Measurements from ENCODE around the gene EPX.
"Not testable (repeated sequence)": the region's sequence is repeated elsewhere in the genome, so short reads cannot be mapped to it uniquely, and the experiment has no call there.

The EPX gene, protein sequence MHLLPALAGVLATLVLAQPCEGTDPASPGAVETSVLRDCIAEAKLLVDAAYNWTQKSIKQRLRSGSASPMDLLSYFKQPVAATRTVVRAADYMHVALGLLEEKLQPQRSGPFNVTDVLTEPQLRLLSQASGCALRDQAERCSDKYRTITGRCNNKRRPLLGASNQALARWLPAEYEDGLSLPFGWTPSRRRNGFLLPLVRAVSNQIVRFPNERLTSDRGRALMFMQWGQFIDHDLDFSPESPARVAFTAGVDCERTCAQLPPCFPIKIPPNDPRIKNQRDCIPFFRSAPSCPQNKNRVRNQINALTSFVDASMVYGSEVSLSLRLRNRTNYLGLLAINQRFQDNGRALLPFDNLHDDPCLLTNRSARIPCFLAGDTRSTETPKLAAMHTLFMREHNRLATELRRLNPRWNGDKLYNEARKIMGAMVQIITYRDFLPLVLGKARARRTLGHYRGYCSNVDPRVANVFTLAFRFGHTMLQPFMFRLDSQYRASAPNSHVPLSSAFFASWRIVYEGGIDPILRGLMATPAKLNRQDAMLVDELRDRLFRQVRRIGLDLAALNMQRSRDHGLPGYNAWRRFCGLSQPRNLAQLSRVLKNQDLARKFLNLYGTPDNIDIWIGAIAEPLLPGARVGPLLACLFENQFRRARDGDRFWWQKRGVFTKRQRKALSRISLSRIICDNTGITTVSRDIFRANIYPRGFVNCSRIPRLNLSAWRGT

DNA sequence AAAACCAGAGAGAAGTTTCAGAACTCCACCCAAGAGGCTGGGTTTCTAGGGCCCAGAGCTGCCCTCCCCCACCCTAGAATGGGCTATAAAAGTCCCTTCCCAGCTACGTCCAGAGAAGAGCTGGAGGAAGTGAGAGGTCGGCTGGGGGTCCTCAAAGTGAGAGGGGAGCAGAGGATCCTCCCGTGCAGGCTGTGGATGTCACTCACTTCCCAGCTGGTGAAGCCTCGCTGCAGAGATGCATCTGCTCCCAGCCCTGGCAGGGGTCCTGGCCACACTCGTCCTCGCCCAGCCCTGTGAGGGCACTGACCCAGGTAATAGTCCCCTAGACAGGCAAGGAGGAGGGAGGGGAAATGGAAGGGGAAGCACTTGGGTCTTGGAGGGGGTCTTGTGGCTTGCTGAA is at the start of gene EPX:
Gene EPX, plus strand, starts transcription at position 115 of the 400 bp plus-strand sequence. Its CDS starts 121 bp downstream, at position 236.
- no peak for DNase-seq (ENCODE audit: low read depth)

DNA sequence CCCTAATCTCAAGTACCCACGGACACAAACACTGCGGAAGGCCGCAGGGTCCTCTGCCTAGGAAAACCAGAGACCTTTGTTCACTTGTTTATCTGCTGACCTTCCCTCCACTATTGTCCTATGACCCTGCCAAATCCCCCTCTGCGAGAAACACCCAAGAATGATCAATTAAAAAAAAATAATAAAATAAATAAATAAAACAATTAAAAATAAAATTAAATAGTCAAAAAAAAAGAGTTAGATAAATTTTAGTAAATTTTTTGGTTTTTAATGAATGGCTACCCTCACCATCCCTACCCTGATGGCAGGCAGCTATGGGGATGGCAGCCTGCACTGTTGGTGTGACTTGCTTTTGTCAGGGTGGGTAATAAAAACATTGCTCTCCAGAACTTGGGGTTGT is 49.2 kb upstream of the EPX start:
- not testable (repeated sequence) for DNase-seq (ENCODE audit: low read depth)

DNA sequence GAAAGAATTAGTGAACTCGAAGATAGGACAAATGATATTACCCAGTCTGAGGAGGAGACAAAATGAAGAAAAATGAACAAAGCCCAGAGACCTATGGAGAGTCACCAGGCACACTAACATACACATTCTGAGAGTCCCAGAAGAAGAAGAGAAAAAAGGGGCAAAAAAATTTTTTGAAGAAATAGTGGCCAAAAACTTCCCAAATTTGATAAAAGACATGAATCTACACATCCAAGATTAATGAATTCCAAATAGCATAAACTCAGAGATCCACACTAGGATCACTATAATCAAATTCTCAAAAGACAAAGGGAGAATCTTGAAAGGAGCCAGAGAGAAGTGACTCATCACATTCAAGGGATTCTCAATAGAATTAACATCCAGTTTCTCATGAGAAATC is 47.7 kb upstream of the EPX start:
- no peak for DNase-seq (ENCODE audit: low read depth)

DNA sequence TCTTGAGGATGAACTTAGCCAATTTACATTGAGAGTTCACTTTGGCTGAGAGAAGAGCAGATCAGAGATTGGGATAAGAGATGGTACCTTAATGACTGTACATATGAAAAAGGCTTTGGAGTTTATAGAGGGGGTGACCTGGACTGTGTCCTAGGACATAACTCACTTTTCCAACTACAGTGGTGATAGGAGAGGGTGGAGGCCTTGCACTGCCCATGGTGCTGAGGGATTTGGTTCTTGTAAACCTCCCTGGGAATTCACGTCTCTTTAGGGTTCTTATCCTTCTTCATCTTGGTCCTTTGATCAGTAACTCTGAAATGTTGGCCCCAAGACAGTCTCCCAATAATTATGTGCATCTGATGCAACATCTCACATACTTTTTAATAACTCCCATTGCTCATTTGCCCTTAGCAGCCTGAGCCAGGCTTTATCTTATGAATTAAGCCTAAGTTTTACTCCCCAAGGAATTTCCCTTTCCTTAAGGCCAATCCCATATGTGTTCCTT is 44.5 kb upstream of the EPX start, which contains the start of gene OR4D1:
Gene OR4D1, plus strand, starts transcription at position 455 of the 505 bp plus-strand sequence. CDS start 6,770 bp downstream, outside the sequence.
- no peak for DNase-seq (ENCODE audit: low read depth)

DNA sequence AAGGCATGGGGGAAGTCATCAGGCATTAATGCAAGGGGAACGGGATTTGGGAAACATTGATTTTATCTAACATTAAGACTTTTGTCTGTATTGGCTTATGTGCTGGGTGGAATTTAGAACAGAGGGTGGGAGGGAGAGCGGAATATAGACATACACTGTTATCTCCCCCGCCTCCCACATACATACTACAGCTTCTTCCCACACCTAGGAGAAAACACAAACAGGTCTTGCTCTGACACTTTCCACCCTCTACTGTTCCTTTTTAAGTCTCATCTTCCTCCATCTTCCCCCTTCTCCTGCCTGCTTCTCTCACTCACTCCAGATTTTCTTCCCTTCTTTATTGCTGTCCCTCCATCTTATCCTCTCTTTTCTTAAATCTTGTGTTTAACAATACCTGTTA is 43.9 kb upstream of the EPX start:
- no peak for DNase-seq (ENCODE audit: low read depth)

DNA sequence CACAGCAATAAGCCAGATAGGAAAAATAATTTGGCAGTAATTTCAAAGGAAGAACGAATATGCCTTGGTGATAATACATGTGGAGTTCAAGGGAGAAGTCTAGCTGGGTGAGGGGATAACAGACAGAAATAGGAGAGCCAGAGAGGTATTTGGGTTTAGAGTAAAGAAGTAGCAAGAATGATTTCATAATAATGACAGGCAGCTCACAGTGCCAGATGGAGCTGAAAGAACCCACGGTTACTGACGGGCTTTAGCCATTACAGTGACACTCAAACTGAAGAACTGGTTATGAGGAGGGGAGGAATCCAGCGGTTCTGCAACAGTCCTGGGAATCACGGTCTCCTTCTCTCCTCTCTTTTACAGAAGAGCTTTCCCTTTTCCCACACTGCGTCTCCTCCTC is 42.1 kb upstream of the EPX start:
- no peak for DNase-seq (ENCODE audit: low read depth)

DNA sequence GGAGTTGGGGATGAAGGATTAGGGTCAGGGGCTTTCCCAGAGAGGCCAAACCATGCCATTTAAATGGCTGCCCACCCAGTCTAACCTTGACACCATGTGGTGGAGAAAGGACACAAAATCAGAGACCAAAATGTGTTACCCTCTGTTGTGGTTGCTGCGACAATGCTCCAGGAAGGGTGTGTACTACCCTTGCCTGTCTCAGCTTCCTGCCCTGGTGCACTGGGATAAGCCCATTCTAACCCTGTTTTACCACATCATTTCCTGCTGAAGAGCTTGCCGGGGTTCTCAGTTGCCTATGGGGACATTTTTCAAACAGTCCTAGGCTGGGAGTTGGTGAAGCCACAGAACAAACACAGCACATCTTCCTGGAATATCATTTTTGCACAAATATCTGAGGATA is 39.5 kb upstream of the EPX start:
- DNase-seq (ENCODE audit: low read depth) = no peak

DNA sequence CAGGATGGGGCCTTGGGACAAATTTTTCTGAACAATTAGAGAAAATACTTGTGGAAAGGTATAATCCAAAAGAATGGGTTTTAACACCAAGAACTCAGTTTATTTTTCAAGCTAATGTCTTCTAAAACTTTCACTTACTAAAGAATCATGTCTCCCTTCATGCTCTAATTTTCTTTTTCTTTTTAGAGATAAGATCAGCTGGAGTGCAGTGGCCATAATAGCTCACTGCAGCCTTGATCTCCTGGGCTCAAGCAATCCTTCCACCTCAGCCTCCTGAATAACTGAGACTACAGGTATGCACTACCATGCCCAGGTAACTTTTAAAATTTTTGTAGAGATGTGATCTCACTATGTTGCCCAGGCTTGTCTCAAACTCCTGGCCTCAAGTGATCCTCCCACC is 38.9 kb upstream of the EPX start:
- DNase-seq (ENCODE audit: low read depth) = no peak

DNA sequence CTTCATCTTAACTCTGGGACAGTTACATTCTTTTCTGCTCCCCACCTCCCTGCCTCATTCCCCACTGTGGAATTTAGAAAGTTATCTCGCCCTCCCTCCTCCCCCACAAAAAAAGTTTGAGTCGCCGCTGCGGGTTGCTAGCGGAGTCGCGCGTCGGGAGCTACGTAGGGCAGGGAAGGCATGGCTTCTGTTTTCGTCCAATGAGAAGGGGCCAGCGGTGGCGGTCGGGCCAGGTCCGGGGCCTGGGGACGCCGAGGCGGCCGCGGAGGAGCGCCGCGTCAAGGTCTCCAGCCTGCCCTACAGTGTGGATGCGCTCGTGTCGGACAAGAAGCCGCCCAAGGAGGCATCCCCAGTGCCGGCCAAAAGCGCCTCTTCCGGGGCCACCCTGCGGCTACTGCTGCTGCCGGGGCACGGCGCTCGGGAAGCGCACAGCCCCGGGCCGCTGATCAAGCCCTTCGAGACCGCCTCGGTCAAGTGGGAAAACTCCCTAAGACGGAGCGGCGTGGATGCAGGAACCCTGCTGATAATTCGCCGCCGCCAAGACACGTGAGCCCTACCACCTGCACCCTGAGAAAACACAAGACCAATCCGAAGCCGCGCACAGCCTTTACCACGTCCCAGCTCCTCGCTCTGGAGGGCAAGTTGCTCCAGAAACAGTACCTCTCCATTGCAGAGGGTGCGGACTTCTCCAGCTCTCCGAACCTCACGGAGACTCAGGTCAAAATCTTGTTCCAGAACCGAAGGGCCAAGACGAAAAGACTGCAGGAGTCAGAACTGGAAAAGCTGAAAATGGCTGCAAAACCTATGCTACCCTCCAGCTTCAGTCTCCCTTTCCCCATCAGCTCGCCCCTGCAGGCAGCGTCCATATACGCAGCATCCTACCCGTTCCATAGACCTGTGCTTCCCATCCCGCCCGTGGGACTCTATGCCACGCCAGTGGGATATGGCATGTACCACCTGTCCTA is 35.4 kb upstream of the EPX start:
- DNase-seq (ENCODE audit: low read depth) = no peak

DNA sequence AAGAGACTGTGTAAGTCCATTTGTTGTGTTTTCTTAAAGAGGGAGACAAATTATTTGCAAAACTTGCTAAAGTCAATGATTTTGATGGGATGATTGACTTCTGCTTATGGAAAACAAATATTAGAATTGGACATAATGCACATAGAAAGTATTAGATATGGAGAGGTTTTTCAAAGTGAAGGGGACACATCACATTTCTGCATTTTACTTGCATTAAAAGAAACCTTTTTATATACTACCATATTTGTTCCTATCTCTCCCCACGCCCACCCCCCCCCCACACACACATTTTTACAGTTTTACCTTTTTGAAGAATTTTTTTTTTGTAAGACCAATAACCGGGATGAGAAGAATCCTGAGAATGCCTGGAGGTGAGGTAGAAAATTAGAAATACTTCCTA is 34.3 kb upstream of the EPX start:
- no peak for DNase-seq (ENCODE audit: low read depth)

DNA sequence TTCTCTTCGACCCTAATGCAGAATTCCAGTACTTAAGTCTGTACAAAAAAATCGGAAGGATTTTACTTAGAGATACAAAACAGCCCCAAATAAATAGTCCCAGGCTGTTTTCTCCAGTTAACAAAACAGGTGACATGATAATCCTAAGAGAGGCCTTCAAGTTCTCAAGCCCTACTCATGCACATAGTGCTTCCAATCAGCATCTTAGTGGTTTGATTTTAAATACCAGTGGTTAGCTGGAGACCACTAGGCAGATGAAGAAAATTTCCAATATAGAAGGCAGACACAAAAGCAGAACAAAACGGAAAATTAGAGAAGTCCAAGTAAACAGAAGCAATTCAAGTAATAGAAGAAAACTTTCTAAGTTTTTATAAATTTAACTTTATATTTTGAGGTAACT is 31.0 kb upstream of the EPX start:
- no peak for DNase-seq (ENCODE audit: low read depth)

DNA sequence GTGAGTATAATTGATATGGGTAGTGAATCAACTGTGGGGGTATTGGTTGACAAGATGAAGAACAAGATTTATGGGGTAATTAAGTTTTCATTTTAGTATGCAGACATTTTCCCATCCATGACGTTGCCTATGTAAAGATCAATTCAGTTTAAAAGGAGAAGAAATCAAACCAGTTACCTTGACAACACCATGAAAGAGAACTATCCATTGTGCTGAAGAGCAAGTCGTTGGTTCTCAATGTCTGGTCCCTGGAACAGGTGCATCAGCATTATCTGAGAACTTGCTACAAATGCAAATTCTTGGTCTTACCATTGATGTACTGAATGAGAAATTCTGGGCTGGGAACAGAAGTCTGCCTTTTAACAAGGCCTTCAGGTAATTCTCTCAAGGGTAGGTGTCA is 26.5 kb upstream of the EPX start:
- DNase-seq (ENCODE audit: low read depth) = no peak

DNA sequence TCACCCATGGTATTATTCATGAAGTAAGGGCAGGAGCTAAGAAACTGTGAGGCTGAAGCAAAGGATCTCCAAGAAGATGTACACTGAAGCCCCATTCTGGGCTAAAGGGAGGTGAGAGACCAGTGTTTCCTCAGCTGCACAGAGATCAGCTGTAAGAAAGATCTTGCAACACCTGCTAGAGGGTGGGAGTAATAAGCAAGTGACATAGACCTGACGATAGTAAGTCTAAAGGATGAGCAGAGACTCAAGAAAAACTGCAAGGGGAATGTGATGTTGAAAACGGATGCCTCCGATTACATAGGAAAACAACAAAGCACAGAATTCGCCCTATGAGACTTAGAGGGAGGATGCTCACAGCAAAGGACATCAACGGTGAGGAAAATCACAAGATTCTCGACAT is 25.8 kb upstream of the EPX start, which contains the start of gene OR4D2:
Gene OR4D2, plus strand, starts transcription at position 301 of the 400 bp plus-strand sequence. CDS start 2,674 bp downstream, outside the sequence.
- no peak for DNase-seq (ENCODE audit: low read depth)

DNA sequence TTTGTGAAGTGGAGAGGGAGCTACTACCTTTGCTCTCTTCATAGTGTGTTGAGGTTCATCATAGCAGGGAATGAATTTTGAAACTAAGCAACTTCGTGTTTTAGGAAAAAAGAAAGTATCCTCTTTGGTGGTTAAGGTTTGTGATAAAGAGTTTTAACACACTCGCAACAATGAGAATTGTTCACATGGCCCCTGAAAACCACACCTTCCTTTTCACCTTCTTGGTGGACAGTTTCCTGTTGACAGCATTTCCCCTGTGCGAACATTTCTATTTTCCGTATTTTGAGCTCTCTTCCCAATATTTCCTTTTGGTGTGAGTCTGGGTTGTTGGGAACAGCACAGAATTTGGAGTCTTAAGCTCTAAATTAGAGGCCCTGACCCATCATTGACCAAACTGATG is 21.9 kb upstream of the EPX start:
- DNase-seq (ENCODE audit: low read depth) = no peak

DNA sequence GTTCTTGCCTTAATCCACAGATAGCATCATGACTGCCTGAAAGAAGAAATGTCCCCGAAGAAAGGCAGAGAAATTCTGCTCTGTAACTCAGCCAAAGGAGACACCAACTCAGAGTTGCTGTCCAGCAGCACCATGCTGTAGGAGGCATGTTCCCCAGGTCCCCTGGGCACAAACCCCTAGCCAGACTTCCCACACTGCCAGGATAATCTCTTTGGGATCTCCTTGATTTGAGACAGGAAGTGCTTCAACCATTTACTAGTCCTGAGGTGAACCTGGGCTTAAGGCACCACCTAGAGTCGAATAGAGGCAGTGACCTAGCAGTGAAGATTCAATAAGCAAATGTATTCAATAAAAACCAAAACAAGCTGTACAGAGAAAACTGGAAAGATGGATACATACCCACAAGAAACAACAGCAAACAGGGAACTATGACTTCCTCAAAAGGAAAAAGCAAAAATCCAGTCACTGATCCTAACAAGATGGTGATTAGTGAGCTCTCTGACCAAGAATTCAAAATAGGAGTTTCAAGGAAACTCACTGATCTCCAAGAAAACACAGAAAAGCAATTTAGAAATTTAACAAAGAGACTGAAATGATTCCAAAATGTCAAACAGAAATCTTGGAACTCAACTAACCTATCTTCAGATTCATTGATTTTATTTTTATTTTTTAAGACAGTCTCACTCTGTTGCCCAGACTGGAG is 20.0 kb upstream of the EPX start:
- DNase-seq (ENCODE audit: low read depth) = no peak

DNA sequence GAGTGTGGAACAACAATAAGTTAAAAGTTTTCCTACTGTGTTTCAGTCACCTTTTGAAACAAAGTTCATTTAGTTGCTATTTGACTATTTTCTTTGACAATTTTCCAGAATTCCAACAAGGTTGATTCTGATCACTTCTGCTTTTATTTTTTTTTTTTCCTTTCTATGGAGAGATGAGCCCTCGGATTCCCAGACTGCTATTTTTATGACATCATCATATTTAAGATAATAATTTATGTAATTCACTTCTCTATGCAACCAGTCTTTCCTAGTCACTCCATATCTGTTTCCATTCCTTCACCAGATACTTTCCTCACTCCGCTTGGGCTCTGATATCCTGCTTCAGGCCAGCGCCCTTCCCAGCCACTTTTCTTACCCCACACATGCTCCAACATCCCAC is 17.7 kb upstream of the EPX start:
- DNase-seq (ENCODE audit: low read depth) = no peak

DNA sequence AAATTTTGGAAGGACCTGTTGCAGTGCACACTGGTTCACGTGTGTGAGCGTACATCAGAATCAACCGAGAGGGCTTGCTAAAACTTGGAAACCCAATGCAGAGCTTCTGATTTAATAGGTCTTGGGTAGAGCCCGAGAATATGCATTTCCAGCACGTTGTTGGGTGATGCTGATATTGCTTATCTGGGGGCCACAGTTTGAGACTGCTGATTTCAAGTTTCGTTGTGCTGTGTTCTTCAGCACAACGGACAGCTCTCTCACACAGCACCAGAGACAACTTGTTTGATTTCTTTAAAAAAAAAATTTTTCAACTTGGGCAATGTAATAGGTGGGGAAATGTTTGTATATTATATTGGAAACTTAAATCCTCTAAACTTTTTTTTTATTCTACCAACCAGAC is 16.3 kb upstream of the EPX start:
- no peak for DNase-seq (ENCODE audit: low read depth)

DNA sequence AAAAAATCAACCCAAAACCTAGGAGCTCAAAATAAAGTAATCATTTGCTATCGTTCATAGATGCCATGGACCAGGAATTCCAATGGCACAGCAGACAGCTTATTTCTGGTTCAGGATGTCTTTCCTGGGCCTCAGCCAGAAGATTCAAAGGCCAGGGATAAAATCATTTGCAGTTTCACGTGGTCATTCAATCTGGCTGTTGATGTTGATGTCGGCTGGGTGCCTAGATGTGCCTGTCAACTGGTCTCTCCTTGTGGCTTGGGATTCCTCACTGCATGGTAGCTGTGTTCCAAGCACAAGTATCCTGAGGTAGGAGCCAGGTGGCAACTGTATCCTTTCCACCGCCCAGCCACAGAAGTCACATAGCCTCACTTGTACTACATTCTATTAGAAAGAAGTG is 10.7 kb upstream of the EPX start:
- no peak for DNase-seq (ENCODE audit: low read depth)

DNA sequence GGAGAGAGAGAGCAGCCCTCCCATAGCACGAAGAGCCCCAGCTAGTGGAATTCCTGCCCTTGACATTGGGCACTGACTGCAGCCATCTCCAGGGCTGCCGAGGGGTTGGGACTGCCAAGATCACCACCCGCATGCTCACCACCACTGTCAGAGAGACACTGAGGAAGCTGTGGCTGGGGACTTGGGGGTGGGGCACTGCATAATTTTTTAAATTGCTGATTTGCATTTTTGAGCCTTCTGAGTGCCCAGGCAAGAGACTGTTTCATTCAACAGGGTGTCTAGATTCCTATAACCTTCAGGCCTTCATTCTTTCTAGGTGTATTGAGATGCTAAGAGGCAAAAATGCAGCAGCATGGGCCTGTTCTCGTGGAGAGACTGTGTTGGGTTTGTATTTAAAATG is 9.0 kb upstream of the EPX start:
- DNase-seq (ENCODE audit: low read depth) = no peak

DNA sequence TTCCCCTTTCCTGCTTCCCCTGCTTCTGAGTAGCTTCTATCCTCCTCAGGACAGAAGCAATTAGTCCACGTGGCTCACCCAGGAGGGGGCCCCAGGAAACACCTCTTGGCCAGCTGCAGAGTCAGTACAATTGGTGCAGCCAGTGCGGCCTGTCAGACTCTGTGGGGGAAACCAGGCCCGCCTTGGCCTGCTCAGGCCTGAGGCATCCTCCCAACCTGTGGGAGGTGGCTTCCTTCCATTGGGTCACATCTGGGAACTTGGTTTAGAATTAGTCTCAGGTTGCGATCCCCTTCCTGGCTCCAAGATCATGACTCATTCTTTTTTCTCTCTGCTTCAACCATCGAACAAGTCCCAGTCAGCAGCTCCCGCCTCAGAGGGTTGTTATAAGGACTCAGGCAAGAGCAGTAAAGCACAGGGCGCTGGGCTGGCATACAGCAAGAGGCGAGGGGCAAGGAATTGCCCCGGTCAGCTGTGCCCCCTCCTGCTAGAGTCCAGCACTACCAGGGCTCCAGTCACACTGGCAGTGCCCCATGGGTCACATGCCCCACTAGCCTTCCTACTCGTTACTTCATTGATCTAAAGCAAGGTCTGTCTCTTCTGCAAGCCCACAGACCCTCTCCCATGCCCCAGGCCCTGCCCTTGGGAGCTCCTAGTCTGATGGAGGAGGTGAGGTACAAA is 8.1 kb upstream of the EPX start:
- DNase-seq (ENCODE audit: low read depth) = peak; percentile 18
